ENCODE results near the gene PSME1. TPM values are rescaled to one million over a fixed set of nuclear protein-coding genes. Genes with fewer than 3 reads are reported as not detected.

Gene PSME1
- total and polyA plus RNA-seq, 2 experiments from 2014 or later, result 61.1 to 215 TPM

DNA sequence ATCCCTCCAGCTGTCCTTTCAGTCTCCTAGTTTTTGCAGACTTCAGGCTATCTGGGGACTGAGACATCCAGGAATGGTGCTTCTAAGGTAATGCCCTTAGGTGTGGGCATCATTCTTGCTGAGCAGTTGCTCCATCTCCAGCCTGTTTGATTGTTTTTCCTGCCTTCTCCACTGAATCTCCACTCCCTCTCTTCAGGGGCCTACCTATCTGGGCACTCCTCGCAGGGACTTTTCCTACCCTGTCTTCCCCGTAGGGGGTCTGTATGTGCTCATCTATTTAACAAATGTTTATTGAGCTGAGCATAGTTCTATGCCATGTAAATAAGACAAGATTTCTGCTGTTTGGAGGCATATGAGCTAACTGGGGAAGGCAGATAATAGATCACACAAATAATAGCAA lies 3.0 kb upstream of the PSME1 start:
- Mint-ChIP-seq H3K36me3 (ENCODE audit: low read depth) (peaks cover 8% of the 10 kb centered on the region), H3K27ac (no peak overlapping the region), H3K27me3 (ENCODE audit: insufficient read depth, low read depth, poor library complexity) (peaks cover 14% of the 10 kb centered on the region), H3K9me3 (no peaks in the 10 kb centered on the region), H3K4me3 (no peak overlapping the region; the same call in 2 of the 3 replicates), H3K4me1 (peaks cover 27% of the 10 kb centered on the region)
- no peak for DNase-seq (ENCODE audit: low spot score)
- Histone ChIP-seq H3K27me3 (ENCODE audit: insufficient read depth) (no peaks in the 10 kb centered on the region), H4K20me1 (replicated peaks; ENCODE audit: insufficient read depth) (no peaks in the 10 kb centered on the region), H3K27ac (ENCODE audit: low read depth) (no peak overlapping the region), H3K4me2 (no peak overlapping the region), H3K9me2 (ENCODE audit: insufficient read depth) (no peaks in the 10 kb centered on the region), H3K4me1 (ENCODE audit: insufficient read depth) (peaks cover 17% of the 10 kb centered on the region), H3F3A (replicated peaks; ENCODE audit: low read depth) (peaks cover 22% of the 10 kb centered on the region), H3K4me3 (no peak overlapping the region), H3K36me3 (ENCODE audit: insufficient read depth) (0 out of 2 replicates have a peak, but pooled peaks cover 4% of the 10 kb centered on the region), H2AFZ (no peak overlapping the region), H3K79me2 (replicated peaks; ENCODE audit: insufficient read depth) (no peaks in the 10 kb centered on the region)
- ATAC-seq, result no peak
- TF ChIP-seq EZH2phosphoT487 (IDR thresholded peaks at IDR 0.05; ENCODE audit: unreplicated experiment) (no peak), JUNB (IDR thresholded peaks at IDR 0.05; ENCODE audit: unreplicated experiment) (no peak)
- TF ChIP-seq, protein P1, sequence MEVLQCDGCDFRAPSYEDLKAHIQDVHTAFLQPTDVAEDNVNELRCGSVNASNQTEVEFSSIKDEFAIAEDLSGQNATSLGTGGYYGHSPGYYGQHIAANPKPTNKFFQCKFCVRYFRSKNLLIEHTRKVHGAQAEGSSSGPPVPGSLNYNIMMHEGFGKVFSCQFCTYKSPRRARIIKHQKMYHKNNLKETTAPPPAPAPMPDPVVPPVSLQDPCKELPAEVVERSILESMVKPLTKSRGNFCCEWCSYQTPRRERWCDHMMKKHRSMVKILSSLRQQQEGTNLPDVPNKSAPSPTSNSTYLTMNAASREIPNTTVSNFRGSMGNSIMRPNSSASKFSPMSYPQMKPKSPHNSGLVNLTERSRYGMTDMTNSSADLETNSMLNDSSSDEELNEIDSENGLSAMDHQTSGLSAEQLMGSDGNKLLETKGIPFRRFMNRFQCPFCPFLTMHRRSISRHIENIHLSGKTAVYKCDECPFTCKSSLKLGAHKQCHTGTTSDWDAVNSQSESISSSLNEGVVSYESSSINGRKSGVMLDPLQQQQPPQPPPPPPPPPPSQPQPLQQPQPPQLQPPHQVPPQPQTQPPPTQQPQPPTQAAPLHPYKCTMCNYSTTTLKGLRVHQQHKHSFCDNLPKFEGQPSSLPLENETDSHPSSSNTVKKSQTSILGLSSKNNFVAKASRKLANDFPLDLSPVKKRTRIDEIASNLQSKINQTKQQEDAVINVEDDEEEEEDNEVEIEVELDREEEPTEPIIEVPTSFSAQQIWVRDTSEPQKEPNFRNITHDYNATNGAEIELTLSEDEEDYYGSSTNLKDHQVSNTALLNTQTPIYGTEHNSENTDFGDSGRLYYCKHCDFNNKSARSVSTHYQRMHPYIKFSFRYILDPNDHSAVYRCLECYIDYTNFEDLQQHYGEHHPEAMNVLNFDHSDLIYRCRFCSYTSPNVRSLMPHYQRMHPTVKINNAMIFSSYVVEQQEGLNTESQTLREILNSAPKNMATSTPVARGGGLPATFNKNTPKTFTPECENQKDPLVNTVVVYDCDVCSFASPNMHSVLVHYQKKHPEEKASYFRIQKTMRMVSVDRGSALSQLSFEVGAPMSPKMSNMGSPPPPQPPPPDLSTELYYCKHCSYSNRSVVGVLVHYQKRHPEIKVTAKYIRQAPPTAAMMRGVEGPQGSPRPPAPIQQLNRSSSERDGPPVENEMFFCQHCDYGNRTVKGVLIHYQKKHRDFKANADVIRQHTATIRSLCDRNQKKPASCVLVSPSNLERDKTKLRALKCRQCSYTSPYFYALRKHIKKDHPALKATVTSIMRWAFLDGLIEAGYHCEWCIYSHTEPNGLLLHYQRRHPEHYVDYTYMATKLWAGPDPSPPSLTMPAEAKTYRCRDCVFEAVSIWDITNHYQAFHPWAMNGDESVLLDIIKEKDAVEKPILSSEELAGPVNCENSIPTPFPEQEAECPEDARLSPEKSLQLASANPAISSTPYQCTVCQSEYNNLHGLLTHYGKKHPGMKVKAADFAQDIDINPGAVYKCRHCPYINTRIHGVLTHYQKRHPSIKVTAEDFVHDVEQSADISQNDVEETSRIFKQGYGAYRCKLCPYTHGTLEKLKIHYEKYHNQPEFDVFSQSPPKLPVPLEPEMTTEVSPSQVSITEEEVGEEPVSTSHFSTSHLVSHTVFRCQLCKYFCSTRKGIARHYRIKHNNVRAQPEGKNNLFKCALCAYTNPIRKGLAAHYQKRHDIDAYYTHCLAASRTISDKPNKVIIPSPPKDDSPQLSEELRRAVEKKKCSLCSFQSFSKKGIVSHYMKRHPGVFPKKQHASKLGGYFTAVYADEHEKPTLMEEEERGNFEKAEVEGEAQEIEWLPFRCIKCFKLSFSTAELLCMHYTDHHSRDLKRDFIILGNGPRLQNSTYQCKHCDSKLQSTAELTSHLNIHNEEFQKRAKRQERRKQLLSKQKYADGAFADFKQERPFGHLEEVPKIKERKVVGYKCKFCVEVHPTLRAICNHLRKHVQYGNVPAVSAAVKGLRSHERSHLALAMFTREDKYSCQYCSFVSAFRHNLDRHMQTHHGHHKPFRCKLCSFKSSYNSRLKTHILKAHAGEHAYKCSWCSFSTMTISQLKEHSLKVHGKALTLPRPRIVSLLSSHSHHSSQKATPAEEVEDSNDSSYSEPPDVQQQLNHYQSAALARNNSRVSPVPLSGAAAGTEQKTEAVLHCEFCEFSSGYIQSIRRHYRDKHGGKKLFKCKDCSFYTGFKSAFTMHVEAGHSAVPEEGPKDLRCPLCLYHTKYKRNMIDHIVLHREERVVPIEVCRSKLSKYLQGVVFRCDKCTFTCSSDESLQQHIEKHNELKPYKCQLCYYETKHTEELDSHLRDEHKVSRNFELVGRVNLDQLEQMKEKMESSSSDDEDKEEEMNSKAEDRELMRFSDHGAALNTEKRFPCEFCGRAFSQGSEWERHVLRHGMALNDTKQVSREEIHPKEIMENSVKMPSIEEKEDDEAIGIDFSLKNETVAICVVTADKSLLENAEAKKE (CRISPR knock-in tag; IDR thresholded peaks at IDR 0.05), result no peak

DNA sequence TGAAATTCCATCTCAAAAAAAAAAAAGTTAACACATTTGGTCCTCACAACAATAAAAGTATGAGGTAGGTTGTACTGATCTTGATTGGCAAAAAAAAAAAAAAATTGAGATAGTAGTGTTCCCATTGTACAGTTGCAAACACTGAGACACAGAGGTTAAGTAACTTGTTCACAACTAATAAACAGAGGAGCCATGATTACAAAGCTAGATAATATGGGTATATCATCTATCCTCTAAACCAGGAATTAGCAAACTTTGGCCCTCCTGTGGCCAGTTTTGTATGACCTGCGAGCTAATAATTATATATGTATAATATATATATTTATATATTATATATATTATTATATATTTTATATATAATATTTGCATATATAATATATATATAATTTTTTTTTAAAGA lies 2.3 kb upstream of the PSME1 start:
- Mint-ChIP-seq H3K4me3 (no peak overlapping the region), H3K27ac (no peak overlapping the region), H3K4me1 (peaks cover 32% of the 10 kb centered on the region), H3K27me3 (ENCODE audit: insufficient read depth, low read depth, poor library complexity) (peaks cover 14% of the 10 kb centered on the region), H3K9me3 (no peaks in the 10 kb centered on the region), H3K36me3 (ENCODE audit: low read depth) (peaks cover 15% of the 10 kb centered on the region)
- DNase-seq (ENCODE audit: low spot score) (no peak), ATAC-seq (no peak)
- Histone ChIP-seq H3K27me3 (ENCODE audit: insufficient read depth) (no peaks in the 10 kb centered on the region), H3K4me3 (no peak overlapping the region), H3F3A (replicated peaks; ENCODE audit: low read depth) (peaks cover 27% of the 10 kb centered on the region), H3K9me2 (ENCODE audit: insufficient read depth) (no peaks in the 10 kb centered on the region), H3K4me2 (no peak overlapping the region), H3K27ac (ENCODE audit: low read depth) (no peak overlapping the region), H3K36me3 (ENCODE audit: insufficient read depth) (0 out of 2 replicates have a peak, but pooled peaks cover 6% of the 10 kb centered on the region), H3K4me1 (ENCODE audit: insufficient read depth) (peaks cover 17% of the 10 kb centered on the region), H4K20me1 (replicated peaks; ENCODE audit: insufficient read depth) (no peaks in the 10 kb centered on the region), H3K79me2 (replicated peaks; ENCODE audit: insufficient read depth) (0 out of 2 replicates have a peak, but pooled peaks cover under 1% of the 10 kb centered on the region), H2AFZ (no peak overlapping the region)
- TF ChIP-seq, protein P2, sequence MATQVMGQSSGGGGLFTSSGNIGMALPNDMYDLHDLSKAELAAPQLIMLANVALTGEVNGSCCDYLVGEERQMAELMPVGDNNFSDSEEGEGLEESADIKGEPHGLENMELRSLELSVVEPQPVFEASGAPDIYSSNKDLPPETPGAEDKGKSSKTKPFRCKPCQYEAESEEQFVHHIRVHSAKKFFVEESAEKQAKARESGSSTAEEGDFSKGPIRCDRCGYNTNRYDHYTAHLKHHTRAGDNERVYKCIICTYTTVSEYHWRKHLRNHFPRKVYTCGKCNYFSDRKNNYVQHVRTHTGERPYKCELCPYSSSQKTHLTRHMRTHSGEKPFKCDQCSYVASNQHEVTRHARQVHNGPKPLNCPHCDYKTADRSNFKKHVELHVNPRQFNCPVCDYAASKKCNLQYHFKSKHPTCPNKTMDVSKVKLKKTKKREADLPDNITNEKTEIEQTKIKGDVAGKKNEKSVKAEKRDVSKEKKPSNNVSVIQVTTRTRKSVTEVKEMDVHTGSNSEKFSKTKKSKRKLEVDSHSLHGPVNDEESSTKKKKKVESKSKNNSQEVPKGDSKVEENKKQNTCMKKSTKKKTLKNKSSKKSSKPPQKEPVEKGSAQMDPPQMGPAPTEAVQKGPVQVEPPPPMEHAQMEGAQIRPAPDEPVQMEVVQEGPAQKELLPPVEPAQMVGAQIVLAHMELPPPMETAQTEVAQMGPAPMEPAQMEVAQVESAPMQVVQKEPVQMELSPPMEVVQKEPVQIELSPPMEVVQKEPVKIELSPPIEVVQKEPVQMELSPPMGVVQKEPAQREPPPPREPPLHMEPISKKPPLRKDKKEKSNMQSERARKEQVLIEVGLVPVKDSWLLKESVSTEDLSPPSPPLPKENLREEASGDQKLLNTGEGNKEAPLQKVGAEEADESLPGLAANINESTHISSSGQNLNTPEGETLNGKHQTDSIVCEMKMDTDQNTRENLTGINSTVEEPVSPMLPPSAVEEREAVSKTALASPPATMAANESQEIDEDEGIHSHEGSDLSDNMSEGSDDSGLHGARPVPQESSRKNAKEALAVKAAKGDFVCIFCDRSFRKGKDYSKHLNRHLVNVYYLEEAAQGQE (IDR thresholded peaks at IDR 0.05; ENCODE audit: unreplicated experiment), result no peak
- TF ChIP-seq JUNB (IDR thresholded peaks at IDR 0.05; ENCODE audit: unreplicated experiment), result no peak
- no peak for TF ChIP-seq ZNF331 (CRISPR knock-in tag; IDR thresholded peaks at IDR 0.05; ENCODE audit: low read depth)
